COLO668 (cell line): ENCODE data around the gene EPB41L4B.
"Not testable (repeated sequence)": the region's sequence is repeated elsewhere in the genome, so short reads cannot be mapped to it uniquely, and the experiment has no call there.

ENCODE experiments used
- DNase-seq: peaks from one replicate; lab custom pipeline; 2025; ENCODE audit not compliant: unreplicated experiment; lab: John Stamatoyannopoulos, UW

Gene EPB41L4B

DNA sequence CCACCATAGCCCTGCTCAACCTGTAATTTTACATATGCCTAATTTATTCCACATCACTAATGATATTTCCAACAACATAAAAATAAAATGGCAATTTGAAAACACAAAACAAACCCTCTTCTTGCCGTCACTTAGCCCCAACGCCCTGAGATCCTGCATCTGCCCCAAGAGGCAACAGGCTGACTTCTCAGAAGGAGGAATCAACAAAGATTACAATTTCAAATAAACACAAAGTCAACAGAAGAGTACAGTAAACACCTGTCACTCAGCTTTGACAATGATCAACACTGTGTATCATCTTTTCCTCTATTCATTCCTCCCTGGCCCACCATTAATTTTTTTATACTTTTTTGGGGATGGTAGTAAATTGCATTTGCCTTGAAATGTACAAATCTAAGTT is 19.8 kb downstream of the EPB41L4B start:
- DNase-seq, result no peak

DNA sequence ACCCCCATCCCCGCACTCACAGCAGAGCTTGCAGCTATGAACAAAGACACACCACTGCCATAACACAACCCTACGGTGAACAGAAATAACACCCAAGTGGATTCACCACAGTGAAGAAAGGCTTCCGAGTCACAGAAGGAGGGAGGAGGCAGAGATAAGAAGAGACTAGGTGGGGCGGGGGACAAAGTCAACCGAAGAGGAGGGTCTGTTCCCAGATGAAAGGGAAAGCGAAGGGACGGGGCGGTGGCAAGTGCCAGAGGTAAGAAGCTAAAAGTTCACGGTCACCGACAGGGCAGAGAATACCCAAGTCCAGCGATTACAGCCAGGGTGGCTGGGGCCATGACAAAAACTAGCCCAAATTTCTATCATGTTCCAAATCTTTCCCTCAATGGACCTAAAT is 21.0 kb downstream of the EPB41L4B start:
- DNase-seq, result no peak

DNA sequence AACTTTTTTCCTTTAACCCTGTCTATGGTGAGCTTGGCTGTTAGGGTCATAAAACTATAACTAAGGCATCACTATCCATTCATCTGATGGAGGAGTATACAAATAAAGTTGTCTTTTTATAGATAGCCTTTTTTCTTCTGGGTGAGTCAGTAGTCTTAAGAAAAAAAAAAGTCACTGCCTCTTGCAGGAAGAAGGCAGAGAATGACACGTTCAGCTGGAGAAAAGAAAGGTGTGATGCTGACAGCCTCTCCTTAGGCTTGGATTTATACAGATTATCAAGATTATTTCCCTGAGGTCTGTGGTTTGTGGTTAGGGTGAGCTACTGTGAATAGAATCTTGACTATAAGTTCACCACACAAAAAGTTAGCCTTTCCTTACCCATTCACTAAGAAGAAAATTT is 23.0 kb downstream of the EPB41L4B start:
- DNase-seq, result no peak

DNA sequence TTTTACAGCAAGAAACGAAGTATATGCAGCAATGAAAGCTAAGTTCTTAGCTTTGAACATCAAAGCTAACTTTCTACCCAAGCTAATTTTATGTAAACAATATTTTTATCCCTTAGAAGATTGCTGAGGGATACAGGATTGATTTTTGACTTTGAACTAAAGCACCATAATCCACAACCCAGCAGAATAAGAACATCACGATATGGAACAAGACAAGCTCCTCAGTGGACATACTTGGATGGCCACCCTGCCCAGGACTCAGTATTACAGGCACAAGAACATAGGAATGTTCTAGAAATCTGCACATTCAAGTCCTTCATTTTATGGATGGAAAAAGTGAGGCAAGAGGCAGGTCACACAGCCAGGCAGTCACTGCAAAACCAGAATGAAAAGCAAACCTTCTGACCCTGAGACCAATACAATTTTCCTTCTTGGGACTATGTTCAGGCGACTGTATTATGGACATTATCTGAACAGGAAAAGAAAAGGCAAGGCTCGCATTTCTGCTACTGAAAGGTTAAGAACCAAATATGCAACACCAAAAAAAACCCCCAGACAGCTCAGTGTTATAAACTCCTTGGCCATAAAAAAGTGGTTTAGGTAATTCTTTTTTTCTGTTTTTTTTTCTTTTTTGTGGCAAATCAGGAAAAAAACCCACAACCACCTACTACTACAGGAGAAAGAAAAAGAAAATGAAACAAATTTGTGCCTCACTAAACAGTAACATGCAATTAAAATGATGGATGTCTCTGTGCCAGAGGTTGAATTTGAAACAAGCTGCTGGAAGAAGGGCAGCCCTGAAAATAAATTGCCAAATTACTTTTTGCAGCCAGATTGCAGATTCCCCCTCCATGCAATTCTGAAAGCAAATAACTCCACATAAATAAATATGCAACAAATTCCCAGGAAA is 25.4 kb downstream of the EPB41L4B start:
- DNase-seq, result no peak

DNA sequence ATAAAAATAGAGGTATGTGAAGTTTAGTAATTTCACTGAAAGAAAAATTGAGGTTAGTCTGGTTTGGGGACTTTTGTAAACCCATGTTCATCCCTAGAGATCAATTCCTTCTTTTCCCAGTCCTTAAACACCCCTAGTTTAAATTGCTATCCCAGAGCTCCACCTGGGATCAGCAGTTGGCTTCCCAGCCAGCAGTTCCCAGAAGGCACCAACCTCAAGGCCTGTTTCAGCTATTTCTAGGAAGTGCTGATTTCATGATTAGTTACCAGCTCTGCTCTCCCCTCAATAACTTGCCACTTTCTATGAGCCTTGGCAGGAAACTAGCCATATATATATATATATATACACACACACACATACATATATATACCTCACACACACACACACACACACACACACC is 30.5 kb downstream of the EPB41L4B start:
- no peak for DNase-seq

DNA sequence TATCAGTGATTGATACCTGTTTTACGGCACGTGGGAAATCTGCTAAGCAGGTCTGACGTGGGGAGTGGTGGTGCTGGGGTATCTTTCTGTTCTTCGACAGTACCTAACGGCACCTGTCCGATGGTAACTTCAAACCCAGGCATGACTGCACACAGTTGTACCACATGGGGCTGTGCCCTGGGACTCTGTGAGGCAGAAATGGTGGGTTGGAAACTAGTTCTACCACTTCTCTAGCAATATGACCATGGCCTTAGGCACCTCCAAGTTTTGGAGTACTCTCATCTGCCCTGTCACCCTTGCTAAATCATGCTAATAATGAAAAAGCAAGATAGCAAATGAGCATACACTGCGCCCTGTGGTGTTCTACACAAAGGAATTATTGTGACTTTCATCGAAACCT is 30.9 kb downstream of the EPB41L4B start:
- no peak for DNase-seq

DNA sequence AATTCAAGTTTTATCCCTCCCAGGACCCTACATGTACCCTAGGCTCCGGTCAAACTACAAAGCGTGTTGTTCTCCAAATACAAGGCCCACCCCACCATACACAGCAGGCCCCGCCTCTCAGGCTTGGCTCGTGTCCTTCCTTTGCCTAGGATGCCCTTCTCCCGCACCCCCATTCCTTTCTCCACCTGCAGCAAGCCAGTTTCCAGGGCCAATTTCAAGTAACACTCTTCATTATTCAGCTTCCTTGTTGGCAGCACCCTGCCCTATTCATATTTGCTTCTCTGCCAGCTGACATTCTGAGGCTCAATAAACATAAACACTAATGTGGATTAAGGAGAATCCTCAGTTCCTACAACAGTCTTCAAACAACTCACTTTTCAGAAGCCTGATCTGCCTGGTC is 31.7 kb downstream of the EPB41L4B start:
- no peak for DNase-seq

DNA sequence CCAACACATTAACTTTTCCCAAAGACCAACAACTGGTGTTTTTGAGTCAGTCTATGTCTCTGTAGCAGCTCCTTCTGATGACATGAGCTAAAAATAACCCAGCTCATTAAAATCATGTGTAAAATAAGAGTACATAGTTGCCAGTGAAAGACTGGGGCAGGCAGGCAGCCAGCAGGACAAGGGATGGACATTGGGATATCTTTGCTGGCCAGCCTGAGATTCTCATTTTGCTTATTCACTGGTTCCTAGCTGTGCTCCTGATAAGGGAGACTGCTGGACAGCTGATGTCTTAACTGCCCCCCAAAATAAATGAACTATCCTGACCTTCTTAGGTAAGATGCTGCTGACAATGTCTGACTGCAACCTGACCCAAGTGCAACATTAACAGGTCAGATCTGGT is 33.9 kb downstream of the EPB41L4B start:
- no peak for DNase-seq

DNA sequence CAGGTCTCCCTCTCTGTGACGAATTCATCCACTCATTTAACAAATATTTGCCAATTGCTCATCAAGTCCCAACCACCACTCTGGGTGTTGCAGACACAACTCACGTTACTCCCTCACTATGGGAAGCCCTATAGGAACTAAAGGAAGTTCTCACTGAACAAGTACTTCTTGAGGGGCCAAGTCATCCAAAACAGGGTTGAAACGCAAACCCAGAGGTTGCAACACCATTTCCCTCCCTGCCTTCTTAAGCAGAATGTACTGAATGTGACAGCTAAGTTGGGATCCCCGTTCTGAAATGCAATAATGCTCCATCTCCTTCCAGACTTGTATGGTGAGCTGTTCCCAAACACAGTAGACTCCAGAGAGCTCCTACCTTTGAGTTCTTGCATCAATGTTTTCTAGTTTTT is 34.3 kb downstream of the EPB41L4B start:
- DNase-seq, result peak; percentile 27

DNA sequence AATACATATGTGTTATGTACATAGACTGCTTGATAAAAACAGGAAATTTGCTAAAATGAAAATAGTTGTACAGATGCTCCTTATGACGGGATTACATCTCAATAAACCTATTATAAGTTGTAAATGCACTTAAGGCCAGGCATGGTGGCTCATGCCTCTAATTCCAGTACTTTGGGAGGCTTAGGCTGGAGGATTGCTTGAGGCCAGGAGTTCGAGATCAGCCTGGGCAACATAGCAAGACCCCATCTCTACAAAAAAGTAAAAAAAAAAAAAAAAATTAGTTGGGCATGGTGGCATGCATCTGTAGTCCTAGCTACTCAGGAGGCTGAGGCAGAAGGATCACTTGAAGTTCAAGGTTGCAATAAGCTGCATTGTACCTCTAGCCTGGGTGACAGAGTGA is 37.2 kb downstream of the EPB41L4B start:
- not testable (repeated sequence) for DNase-seq

DNA sequence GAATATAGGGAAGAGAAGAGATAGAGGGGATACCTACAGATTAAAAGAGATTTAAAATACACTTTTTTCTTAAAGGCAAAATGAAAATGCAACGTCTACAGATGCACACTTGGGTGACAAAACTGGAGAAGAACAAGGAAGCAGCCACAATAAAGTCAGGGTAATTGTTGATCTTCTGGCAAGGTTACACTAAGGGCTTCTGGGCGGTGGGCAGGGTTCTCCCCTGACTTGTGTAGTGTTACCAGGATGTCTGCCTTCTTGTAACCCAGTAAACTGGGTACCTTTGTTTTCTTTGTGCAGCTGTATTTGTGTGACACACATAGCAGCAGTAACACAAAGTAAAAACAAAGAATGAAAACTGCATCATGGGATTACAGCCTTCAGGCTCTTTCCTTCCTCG is 37.8 kb downstream of the EPB41L4B start:
- no peak for DNase-seq

DNA sequence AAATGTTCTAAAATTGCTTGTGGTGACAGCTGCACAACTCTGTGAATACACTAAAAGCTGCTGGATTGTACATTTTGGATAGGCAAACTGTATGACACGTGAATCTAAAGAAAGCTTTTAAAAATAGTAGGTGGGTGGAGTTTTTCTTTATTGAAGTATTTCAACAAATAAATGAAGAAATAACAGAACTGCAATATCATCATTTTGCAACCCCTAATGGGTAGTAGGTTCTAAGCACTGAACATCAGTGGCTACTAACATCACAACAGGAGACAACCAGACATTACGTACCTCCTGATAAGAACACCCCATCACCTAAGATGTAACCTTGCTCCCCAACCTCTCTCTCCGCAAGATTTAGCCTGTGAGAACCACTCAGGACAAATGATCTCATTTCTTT is 38.6 kb downstream of the EPB41L4B start:
- DNase-seq, result no peak

DNA sequence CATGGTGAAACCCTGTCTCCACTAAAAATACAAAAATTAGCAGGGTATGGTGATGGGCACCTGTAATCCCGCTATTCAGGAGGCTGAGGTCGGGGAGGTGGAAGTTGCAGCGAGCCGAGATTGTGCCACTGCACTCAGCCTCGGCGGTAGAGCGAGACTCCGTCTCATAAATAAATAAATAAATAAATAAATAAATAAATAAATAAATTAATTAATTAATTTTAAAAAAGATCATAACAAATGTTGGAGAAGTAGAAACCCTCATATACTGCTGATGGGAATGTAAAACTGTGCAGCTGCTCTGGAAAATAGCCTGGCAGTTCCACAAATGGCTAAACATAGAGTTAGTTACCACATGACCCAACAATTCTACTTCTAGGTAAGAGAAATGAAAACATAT is 39.3 kb downstream of the EPB41L4B start:
- no peak for DNase-seq

DNA sequence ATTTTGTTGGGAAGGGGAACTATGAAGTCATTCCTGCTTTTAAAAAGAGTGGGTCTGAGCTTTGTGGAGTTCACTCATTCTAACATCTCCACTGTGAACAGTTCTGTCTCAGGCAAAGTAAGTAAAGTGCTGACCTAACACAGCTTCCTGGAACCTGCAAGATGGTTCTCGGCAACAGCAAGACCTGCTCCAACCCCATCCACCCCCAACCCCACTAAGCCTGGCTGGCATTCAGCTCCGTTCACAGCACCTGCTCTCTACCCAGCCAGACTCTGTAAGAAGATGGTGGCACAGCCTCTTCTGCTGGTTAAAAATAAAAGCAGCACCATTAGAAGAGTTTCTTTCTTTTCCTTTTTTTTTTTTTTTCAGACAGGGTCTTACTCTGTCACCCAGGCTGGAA is 42.0 kb downstream of the EPB41L4B start:
- DNase-seq, result no peak

DNA sequence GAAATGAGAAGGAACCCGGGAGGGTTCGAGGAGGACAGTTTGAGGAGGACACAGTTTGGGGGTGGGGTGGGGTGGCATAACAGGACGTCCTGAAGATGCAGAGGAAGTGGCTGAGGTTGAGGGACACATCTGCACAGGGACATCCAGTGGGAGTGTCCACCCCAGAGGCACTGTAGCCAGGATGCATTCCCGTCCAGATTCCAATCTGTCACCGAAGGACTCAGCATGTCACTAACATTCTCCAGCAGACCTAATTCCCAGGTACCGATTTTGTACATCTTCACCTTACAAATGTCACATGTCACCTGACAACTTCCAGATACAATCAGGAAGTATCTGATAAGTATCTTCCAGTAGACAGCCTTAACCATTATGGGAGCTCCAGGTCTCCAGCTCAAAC is 42.6 kb downstream of the EPB41L4B start:
- DNase-seq, result no peak

DNA sequence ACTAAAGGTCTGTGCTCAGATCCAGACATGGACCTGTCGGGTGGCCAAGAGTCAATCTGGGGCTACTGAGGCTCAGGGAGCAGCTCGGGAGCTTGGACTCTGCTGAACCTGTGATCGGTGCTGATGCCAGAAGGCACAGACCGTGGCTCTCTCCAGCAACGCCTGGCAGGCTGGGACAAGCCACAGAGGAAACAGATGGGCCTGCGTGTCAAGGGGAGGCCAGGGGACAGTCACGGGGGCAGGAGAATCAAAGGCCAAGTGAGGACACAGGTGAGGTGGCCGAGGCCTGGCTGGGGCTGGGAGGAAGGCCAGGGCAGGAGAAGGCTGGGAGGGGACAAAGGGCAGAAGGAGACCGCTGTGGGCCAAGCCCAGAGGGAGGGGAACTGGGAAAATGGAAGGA is 43.4 kb downstream of the EPB41L4B start:
- DNase-seq, result no peak

DNA sequence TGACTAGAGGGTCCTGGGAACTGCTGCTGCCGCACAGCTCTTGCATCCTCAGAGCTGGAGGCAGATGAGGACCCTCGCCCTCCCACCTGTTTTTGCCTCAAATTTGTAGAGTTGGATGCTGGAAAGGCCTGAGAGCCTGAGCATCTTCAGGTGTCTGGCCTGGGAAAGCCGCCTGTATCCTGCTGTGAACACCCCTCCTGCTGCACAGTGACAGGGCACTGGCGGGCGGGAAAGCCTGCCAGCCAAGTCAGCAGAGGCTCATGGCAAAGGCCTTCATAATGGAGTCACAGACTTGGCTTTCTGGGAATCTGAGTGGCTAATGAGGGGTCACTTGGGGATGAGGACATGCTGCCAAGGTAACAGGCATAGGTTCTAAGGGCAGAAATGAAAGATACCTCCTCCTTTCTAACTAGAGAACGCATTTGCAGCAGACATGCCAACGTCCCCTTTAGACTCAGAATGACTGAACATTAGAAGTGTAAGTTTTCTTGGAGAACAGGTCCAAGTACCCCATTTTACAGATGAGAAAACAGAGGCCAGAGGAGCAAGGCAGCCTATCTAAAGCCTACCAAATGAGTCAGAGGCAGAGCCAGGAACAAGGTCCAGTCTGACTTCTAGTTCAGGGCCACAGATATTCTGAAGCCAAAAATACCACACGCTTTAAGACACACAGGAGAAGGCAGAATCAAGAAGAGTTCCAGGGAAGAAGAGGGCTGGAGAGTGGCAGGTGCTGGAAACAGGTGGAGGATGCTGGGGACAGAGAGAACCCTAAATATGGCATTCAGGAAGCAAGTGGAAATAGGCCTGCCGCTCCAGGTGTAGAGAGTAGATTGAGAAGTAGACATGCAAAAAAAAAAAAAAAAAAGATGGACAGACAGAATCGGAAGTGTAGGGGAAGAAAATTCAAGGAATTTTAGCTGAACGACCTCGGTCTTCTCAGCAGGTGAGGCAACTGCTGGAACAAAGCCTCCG is 44.1 kb downstream of the EPB41L4B start:
- no peak for DNase-seq

DNA sequence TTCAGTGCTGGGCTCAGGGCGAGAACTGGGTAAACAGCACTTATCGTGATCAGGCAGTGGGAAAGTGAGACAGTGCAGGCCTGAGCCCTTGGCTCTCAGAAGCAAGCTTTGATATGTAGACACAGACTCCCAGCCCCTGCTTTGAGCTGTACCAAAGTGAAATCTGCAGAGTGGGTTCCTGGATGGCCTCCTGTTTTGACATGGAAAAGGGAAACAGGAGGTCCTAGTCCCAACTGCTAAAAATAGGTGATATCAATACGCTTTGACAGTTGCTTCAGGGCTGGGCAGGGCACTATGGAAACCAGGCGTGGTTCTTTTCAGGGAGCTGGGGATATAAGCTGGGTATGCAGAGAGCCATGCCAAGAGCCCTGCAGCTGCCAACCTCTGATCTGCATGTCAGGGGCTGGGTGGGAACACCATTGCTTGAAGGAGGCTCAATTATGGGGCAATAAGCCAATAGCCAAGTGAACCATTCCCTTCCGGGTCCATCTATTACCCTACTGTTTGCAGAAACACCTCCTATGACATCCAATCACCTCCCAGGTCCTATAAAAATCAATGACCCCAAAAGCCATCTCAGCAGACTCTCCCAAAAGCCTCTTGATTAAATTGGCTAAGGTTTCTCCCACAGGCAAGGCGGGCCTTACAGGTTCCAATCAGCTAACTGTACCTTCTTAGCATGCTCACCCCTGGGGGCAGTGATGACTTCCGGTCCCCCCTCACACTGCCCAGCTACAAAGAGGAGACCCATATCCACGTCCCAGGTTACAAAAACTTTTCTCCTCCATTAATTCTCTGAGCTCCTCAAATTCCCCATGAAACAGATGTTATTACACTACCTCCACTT is 45.8 kb downstream of the EPB41L4B start:
- peak; percentile 54 for DNase-seq

DNA sequence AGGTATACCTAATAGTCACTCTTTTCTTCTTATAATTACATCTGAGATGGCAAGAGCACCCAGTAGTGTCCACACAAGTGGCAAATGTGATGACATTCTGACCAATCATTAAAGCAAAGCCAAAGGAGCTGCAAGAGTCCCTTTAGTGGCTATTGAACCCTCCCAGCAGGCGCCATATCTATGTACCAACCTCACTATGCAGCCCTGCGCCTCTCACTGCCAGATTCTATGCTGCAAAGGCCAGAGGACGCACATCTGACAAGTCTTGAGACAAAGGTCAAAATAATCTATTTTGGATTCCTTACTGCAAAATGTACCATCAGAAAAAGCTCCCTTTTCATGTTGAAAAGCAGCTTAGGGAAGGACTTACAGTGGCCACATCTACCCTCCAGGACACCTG is 47.0 kb downstream of the EPB41L4B start:
- no peak for DNase-seq

DNA sequence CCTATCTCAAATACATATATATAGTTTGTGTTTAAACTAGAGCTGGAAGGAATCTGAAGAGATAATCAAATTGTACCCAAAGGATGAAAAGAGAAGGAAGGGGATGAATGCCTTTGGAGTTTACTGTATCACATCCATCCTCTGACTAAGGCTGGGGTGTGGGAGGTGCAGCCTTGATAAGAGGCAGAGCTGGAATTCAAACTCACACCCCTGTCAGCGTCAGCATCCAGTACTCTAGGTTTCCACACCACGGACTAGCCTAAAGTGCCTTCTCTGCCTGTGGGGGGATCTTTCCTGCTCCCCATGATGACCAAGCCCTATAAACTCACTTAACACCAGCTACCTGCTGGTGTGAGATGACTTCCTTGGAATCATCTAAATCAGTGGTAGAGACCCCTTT is 48.1 kb downstream of the EPB41L4B start:
- no peak for DNase-seq

DNA sequence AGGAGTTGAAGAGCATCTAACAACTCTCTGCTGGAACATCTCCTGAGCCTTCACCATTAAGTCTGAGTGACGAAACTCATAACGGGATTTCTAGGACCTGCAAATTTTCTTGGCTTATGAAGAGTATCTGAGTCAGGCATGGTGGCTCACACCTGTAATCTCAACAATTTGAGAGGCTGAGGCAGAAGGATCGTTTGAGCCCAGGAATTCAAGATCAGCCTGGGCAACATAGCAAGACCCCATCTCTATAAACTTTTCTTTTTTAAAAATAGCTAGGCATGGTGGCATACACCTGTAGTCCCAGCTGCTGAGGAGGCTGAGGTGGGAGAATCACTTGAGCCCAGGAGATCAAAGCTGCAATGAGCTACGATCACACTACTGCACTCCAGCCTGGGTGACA is 48.8 kb downstream of the EPB41L4B start:
- no peak for DNase-seq
